ENCODE results near the gene IFT88. TPM values are rescaled to one million over a fixed set of nuclear protein-coding genes. Genes with fewer than 3 reads are reported as not detected.

The IFT88 gene
- polyA plus RNA-seq, 3 donors, result 35.8 to 42.8 (median 42.8) TPM

DNA sequence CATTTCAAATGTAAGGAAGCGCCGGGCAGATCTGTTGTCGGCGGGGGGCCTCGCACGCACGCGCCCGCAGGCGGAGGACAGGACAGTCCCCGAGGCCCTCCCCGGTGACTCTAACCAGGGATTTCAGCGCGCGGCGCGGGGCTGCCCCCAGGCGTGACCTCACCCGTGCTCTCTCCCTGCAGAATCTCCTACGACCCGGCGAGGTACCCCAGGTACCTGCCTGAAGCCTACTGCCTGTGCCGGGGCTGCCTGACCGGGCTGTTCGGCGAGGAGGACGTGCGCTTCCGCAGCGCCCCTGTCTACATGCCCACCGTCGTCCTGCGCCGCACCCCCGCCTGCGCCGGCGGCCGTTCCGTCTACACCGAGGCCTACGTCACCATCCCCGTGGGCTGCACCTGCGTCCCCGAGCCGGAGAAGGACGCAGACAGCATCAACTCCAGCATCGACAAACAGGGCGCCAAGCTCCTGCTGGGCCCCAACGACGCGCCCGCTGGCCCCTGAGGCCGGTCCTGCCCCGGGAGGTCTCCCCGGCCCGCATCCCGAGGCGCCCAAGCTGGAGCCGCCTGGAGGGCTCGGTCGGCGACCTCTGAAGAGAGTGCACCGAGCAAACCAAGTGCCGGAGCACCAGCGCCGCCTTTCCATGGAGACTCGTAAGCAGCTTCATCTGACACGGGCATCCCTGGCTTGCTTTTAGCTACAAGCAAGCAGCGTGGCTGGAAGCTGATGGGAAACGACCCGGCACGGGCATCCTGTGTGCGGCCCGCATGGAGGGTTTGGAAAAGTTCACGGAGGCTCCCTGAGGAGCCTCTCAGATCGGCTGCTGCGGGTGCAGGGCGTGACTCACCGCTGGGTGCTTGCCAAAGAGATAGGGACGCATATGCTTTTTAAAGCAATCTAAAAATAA is 154.7 kb downstream of the IFT88 start:
- DNase-seq (ENCODE audit: extremely low read depth in 1 of 11, low read depth in 9 of 11, low spot score in 4 of 11), result peak in 2 of 11 donors; percentile 40

DNA sequence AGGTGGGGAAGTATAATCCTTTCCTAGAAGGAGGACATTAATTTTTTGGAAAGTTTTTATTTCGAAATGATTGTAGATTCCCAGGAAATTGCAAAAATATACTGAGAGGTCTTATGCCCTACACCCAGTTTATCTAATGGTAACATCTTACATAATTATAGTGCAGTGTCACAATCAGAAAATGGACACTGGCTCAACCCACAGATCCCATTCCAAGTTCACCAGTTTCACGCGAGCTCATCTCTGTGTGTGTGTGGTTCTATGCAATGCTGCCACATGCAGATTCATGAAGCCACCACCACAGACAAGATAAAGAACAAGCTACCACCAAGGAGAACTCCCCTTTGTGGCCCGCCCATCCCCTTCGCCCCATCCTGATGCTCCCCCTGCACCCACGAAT is 160.9 kb downstream of the IFT88 start:
- no peak for DNase-seq (ENCODE audit: extremely low read depth in 1 of 11, low read depth in 9 of 11, low spot score in 4 of 11)

DNA sequence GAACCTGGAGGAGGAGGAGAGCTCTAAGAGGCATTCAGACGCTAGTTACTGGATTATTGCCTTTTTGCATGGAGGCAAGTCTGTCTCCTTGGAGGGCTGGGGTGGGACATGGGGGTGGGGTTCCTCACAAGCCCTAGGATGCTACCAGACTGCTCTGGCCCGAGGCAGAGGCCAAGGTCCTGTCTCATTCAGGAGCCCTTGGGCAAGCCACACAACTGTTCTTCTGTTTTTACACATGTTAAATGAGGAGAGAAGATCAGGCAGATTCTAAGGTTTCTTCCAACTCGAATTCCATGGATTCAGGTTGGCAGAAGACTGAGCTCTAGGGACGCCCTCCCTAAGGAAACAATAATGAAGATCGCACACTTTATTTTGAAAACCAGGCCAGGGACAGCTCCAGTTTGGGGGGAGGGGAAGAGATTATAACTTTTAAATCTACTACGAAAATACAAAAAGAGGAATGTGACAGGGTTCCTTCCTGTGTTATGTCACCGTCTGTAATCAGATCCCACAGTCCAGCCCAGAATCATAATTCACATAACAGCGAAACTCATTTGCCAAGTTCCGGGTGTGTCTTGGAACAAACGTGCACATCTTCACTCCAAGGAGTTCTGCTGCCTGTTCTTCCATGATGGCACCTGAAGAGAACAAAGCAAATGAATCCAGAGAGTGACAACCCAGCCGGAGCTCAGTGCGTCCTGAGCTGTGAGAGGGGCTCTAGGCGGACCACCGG is 161.8 kb downstream of the IFT88 start:
- no peak for DNase-seq (ENCODE audit: extremely low read depth in 1 of 11, low read depth in 9 of 11, low spot score in 4 of 11)

DNA sequence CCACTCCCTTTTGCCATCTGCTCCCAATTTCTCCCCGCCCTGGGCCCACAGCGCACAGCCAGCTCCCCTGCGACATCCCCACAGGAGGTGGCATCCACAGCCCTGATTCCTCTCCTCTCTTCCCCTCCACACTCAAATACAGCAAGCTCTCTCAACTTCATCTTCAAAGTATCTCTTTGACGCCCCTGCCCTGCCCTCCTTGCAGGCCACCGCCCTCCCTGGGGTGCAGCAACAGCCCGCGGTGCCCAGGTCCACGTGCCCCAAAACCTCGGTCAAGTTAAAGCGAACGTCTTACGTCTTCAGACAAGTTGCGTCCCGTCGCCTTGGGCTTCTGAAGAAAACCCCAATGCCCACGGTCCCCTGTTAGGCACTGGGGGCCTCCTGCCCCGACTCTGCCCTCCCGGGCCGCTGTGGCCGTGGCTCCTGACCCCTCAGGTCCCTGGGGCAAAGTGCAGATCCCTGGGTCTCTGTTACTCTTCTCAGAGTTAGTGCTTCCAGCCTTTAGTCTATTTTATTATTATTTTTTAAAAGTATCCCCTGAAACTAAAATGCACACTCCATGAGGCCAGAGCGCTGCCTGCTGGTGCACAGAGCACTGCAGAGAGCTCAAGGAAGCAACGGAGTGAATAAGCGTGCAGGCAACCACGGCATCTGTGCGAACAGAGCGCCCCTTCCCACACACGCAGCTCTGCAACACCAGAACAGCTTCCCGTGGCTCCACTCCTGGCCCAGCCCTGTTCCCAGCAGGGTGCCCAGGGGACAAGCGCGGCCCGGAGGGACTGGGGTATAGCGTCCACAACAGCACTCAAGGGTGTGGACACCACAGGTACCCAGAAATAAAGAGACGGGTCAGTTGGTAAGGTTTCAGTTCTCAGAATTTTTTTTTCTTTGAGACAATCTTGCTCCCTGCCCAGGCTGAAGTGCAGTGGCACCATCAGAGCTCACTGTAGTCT is 163.0 kb downstream of the IFT88 start:
- DNase-seq (ENCODE audit: extremely low read depth in 1 of 11, low read depth in 9 of 11, low spot score in 4 of 11), result no peak

DNA sequence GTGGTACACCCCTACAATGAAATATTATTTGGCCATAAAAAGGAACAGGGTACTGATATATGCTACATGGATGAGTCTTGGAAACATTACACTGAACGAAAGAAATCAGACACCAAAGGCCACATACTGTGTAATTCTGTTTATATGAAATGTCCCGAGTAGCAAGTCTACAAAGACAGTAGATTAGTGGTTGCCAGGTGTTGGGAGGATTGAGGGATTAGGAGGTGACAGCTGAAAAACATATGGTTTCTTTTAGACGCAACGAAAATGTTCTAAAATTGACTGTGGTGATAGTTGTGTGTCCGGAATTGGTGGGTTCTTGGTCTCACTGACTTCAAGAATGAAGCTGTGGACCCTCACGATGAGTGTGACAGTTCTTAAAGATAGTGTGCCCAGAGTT is 171.7 kb downstream of the IFT88 start:
- no peak for DNase-seq (ENCODE audit: extremely low read depth in 1 of 11, low read depth in 9 of 11, low spot score in 4 of 11)

DNA sequence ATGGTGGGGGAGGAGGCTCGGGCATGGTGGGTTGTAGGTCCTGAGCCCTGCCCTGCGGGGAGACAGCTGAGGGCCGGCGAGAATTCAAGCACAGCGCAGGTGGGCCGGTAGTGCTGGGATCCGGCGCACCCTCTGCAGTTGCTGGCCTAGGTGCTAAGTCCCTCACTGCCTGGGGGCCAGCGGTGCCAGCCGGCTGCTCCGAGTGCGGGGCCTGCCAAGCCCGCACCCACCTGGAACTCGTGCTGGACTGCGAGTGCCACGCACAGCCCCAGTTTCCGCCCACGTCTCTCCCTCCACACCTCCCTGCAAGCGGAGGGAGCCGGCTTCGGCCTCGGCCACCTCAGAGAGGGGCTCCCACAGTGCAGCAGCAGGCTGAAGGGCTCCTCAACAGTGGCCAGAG is 173.1 kb downstream of the IFT88 start:
- DNase-seq (ENCODE audit: extremely low read depth in 1 of 11, low read depth in 9 of 11, low spot score in 4 of 11), result no peak

Other genes starting within 250 kb of the IFT88 start
- 100 to 1,000 TPM; 127 to 140 (median 129) TPM for gene CRYL1, start 41.3 kb upstream of the IFT88 start, polyA plus RNA-seq (ENCODE audit: insufficient read length in 3 of 3)
- 1 to 10 TPM; 7.5 to 10.0 (median 8.5) TPM for gene IL17D, start 136.5 kb downstream of the IFT88 start, polyA plus RNA-seq (ENCODE audit: insufficient read length in 3 of 3)
- 10 to 100 TPM; 13.6 to 18.4 (median 15.3) TPM for gene EEF1AKMT1, start 206.8 kb downstream of the IFT88 start, polyA plus RNA-seq (ENCODE audit: insufficient read length in 3 of 3)